T1000 (cell line): ENCODE data around the gene AP2B1.
"Not testable (repeated sequence)": the region's sequence is repeated elsewhere in the genome, so short reads cannot be mapped to it uniquely, and the experiment has no call there.

ENCODE experiments used
- DNase-seq: peaks from one replicate; lab custom pipeline; 2025; ENCODE audit warnings: mixed read lengths; lab: John Stamatoyannopoulos, UW

The AP2B1 gene

DNA sequence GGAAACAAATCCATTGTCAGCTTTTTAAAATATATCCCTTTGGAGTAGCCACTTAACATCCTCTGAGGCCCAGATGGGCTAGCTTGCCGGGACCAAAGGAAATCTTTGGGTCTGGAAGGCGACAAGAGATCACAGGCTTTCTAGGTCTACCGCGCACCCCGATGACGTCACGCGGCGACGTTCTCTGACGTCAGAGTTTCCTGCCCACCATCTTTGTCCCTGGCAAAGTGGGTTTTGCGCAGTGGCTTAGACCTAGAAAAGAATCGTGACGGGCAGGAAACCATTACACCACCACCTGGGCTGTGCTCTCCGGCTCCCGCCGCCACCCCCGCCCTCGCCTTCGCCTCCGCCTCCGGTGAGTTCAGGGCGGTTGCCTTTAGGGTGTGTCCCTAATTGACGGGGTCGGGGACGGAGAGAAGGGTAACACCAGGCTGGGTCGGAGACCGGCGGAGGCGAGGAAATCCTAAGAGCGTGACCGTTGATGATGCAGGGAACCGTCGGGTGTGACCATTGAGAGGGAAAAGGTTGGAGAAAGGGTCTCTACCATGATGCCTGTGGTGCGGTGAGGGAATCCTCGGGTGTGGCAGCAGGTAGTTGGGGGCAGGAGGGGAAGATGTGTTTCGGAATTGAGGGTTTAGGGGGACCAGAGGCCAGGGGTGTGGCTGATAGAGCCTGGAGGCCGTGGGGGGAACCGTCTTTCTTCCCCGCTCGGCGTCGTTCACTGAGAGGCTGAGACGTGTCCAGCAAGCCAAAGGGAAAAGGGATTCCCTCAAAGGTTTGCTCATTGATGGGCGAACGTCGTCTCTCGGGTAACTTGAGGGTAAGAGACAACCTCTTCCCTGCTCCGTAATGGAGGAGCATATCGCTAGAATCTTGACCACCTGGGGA is at the start of gene AP2B1:
AP2B1 (plus strand) TSS at position 249 of the 888 bp plus-strand sequence. CDS start 6,709 bp downstream, outside the sequence.
- peak; percentile 90 for DNase-seq

DNA sequence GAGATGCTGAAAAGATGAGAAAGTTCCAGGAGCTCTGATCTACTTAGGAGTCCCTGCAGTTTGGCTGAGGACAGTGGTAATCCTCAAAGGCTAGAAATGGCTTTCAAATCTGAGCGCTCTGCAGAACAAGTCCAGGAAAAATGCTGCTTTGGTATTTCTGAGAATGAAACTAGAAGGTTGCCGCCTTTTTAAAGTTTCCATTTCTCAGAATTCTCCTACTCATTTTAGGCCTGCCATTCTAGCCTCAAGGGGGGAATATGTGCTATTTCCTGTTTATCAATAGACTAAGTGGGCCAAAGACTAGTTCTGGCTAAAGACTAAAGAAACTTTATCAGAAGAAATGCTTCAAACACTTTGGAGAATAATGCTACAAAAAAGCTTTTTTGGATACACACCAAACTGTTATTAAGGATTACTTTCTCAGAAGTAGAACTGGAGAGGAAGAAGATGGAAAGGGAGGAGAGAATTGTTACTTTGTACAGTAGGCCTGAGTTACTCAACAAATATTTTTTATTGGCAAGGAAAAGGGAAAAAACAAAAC is 49.5 kb upstream of the AP2B1 start, which contains the start of gene SLFN12L:
SLFN12L (minus strand) TSS at position 78 of the 541 bp plus-strand sequence. CDS start 15,314 bp downstream, outside the sequence.
- no peak for DNase-seq

DNA sequence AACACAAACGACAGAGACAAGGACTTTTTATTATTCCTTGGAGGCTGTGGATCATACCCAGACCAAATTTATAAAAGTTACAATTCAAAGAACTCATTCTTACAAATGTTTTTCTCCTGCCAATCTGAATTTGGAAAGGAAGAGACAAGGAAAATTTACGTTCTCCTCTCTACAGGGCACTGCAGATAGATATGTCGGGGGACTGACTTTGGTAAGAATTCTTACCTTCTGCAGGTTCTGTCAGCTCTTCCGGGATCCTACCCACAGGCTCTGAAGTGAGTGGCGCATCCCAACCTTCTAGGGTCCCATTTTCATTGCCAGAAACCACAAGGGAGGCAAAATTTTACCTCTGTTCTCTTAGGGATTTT is 47.5 kb upstream of the AP2B1 start:
- DNase-seq = no peak

DNA sequence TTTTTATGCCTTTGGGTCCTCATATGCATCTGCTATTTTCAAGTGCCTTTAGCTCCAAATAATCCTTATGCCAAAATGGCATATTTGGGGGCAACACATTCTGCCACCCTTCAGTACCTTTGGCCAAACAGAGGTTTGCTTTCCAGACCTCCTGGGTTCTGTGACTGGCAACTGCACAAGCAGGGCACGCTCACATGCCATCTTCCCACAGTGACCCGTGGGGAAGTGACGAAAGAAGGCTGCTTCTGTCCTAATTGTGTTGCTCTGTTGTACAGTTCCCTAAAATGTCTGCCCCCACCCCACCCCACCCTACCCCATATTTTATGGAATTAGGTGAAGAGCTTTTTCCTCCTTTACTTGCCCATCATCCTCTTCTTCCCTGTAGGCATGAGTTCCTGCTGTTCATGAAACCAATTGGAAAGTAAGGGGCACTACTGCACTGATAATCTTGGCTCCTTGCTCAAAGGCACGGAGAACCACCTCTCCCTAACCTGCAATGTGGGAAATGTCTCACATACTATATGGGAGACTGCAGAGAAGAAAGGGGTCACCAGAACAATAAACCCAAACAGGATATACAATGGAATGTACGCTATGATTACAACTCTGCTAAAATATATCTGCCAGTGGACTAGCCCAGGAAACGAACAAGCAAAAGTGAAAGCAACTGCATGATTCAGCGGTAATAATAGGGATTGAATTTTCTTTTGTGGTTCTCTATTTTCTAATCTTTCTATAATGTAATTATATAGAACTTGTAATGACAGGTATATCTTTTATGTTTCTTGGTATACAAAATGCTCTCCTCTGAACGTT is 46.3 kb upstream of the AP2B1 start:
- DNase-seq = no peak

DNA sequence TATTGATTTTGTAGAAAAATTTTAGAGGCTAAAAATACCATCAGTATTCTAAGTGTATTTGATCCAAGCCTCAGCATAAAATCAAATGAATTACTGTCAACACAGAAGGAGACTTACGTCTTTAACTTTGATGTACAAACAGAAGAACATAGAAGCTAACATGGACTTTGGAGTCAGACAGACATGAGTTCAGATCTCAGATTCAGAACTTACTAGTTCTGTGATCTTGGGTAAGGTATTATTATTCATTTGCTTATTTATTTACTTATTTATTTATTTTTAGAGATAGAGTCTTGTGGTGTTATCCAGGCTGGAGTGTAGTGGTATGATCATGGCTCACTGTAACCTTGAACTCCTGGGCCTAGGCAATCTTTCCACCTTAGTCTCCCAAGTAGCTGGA is 45.7 kb upstream of the AP2B1 start:
- DNase-seq = no peak

DNA sequence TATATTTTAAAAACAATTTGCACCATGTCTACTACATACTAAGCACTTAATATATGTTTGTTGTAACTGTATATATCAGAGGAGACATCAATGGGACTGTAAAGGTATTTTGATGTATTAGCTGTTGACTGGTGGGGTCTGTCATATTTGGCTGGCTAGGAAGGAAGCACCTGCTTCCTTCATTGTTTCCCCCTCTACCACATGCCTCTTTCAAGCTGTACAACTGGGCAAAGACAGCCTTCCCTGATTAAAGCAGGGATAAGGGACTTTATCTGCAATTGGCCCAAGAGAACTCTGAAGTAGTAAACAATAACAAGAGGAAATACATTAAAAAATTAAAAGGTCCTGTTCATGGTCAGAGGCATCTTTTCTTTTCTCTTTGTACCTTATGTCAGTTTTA is 44.1 kb upstream of the AP2B1 start:
- no peak for DNase-seq

DNA sequence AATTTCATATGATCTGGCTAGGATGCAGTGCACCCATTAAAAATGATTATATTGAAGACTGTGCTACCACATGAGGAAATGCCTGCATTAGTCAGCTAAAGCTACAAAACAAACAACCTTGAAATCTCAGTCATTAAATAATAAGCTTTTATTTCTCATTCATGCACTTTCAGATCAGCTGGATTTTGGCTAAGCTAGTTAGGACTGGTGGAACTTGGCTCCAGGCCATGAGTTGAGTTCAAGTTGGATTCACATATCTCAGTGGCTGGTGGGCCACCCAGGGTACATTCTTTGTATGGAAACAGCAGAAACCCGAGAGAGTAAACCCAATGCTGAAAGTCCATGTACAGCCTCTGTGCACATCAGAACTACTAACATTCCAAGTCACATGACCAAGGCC is 43.3 kb upstream of the AP2B1 start:
- DNase-seq = no peak

DNA sequence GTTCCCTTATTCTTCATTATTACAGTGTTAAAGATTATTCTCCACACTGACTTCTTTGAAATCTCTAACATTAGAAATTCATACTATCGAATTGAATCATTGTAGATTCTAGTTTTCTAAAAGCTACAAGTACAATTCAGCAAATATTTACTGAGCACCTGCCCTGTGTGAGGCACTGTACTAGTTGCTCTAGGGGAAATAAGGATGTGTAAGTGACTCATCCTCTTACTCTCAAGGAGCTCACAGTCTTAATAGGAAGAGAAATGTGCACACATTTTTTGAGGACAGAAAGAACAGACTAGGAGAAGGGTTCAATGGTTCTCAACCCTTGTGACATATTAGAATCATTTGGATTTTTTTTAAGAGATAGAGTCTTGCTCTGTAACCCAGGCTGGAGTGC is 42.0 kb upstream of the AP2B1 start:
- DNase-seq = no peak

DNA sequence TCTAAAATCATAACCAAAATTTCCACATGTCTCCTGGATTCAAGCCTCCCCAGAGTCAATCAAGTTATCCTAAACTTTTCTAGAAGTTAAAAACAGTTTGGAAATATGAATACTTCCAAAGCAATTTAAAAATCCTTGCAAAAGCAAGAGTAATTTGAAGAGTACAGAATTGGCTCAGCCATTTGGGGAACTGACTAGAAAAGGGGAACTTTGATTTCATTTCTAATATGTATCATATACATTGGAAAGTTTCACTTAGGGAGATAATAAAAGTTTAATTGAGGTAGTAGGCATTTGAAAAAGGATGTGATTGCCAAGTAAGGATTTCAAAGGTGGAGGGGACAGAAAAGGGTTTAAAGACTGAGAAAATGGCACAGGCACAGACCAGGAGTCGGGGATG is 40.6 kb upstream of the AP2B1 start:
- no peak for DNase-seq

DNA sequence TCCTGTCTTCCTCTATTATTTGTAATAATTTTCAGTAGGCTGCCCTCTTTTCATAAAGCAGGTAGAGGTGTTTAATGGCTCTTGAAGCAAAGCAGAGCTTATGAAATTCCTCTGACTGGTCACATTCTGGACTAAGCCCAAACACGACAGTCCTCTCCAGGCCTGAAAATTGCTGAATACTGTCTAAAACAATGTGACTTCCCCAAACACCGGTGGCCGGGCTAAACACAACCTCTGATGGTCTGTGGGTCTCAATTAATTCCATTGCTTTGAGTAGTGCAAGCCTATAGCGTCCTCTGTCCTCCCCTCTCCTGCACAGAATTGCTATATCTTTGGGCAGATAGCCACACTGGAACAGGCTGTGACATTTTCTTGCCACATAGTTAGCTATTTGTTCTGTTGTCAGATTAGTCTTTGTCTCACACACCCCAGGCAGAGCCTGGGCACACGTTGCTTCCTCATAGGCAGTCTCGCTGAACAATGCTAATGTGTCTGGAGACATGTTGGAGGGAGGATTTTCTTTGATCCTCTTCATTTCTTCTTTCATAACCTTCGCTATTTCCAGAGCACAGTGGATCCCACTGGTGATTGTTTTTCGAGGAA is 38.8 kb upstream of the AP2B1 start:
- no peak for DNase-seq

DNA sequence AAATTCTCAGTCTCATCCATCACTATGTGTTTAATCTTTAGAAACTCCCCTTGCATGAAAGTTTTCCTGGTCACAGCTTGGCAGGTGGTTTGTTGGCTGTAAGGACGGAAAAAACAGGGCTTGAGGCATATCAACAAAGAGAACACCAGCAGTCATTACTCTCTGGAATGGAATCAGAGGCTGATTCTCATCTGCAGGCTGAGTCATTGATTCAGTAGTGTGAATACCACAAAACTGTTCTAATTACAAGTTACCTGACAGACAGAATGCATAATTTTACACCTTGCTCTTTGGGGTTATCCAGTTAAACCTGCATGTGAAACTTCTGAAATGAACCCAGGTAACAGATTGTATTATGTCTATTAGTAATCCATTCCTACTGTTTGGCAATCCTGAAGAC is 38.1 kb upstream of the AP2B1 start:
- DNase-seq = no peak

DNA sequence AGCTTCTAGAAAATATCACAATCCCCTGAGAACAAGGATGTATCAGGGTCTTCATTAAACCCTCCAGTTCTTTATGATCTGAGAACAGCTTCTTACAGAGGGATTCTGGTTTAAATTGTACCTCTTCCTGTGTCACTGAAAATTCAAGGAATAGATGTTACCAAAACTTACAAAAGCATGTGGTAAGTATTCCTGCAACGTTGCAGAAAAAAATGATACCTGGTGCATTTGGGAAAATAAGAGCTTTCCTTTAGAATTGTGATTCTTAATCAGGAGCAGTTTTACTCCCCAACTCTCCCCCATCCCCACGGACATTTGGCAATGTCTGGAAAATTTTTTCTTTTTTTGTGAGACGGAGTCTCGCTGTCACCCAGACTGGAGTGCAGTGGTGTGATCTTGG is 33.8 kb upstream of the AP2B1 start:
- no peak for DNase-seq

DNA sequence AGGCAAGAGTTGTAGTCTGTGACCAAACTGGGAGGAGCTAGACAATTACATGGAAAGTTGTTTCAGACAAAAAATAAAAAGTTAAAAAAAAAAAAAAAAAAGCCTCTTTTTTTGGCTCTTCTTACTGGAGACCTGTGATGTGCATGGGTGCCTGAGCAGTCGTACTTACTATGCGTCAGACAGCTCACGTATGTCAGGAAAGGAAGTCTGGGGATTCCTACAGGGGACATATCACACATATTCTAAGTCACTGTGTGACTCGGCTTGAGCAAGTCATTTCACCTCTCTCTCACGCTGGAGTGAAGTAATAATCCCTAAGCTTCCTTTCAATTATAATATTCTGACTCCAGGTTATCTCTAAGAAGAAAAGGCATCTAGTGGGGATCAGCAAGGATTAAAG is 32.5 kb upstream of the AP2B1 start:
- no peak for DNase-seq

DNA sequence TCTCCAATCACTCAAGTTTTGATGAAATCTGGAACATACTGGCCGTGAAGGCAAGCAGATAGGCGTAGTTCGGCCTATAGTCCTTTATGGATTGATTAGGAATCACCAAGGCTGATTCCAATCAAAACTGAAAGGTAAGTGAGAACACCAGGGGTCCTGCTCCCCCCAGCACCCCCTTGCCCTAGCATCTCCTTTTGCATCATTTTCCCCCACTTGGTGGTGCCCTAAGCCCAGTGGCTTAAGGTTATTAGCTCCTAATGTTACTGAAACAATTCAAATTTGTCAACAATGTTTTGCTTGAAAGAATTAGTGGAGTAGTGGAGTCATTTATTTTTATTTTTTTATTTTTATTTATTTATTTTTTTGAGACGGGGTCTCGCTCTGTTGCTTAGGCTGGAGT is 31.4 kb upstream of the AP2B1 start:
- DNase-seq = no peak

DNA sequence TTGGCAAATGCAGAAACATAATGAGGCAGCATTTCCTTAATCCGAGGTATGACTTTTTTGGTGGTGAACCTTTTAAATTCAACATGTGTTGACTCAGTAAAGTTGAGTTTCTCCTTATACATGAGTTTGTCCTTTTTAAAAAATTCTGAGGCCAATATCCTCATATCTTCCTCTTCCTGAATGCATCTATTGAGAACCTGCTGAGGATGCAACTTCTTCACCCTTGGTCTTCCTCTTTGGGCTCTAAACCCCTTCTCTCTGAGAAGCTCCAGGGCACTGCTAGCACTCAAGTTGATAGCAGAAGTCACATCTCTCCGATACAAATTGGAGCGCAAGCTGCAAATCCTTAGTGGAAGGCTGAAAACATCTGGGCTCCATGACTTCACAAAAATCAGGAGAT is 29.8 kb upstream of the AP2B1 start:
- no peak for DNase-seq

DNA sequence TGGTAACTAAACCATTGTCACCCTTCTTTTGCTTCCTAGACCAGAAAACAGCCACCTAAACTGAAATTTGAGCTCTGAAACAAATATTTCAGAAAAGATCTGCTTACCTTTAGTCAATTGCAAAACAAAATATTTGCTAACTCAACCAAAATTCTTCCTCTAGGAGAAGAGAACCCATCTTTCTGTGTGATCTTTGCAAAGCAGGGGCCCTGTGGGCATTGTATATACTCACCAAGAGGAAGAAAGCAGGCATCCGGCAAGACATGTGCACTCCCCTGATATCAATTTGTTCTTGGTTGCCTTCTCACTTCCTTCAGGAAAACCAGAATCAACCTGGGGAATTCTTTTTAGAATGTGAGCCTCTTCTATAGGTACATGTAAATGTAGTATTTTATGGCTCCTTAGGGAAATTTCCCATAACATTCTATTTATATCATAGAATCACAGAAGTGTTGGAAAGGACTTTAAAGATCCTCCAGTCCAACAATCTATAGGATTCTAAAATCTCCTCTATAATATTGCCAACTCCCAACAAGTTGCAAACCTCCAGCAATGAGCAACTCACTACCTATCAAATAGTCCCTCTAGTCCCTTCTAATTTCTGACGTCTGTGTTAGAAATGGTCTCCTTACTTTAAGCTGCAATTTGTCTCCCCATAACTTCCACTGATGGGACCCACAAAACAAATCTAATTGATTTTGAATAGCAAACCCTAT is 27.5 kb upstream of the AP2B1 start:
- no peak for DNase-seq

DNA sequence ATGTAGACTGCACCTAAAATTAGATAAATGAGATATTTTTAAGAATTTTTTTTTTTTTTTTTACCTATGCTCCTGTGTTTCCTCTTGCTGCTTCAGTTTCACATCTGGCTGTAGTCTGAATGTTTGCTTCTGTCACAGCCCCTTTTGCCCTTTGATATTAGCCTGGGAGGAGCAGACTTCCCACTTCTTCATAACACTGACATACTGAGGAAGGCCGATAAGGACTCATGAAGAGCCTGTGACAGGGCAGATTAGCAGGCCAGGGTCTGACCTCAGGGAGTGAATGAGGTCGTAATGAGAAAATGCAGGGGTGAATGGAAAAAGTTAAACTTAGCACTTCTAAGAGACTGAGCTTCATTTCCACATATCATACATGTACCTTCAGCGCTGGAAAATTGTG is 26.4 kb upstream of the AP2B1 start, which contains the start of gene SLFN14:
SLFN14 (minus strand) TSS at position 117 of the 400 bp plus-strand sequence. CDS start 2,757 bp downstream, outside the sequence.
- no peak for DNase-seq

DNA sequence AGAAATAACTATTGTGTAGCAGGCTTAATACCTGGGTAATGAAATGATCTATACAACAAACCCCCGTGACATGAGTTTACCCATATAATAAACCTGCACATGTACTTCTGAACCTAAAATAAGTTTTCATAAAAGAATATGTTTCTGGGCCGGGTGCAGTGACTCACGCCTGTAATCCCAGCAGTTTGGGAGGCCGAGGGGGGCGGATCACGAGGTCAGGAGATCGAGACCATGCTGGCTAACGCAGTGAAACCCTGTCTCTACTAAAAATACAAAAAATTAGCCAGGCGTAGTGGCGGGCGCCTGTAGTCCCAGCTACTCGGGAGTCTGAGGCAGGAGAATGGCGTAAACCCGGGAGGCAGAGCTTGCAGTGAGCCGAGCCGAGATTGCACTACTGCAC is 23.9 kb upstream of the AP2B1 start:
- not testable (repeated sequence) for DNase-seq

DNA sequence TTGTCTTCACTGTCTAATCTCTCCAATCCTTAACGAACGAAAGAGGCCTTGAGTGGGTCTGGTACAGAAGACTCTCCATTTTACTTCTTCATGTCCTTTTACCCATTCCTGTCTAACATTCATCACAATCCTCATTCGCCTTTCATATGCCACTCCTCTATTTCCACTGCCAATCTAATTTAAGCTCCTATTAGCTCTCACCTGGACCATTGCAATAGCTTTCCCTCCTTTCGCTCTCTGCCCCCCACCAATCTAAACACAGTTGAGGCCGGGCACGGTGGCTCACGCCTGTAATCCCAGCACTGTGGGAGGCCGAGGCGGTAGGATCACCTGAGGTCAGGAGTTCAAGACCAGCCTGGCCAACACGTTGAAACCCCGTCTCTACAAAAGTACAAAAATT is 20.2 kb upstream of the AP2B1 start:
- no peak for DNase-seq

DNA sequence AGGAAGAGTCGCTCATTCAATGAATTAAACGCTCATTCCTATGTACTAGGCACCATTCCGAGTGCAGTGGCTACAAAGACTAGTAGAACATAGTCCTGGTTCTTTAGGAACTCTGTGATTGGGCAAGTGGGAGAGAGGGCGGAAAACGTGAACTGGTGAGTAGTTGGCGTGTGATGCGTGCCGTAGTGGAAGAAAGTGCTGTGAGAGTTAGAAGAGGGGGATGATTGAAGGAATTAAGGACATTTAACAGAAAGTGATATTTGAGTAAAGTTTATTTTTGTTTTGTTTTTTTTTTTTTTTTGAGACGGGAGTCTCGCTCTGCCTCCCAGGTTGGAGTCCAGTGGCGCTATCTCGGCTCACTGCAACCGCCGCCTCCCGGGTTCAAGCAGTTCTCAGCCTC is 18.6 kb upstream of the AP2B1 start:
- no peak for DNase-seq

DNA sequence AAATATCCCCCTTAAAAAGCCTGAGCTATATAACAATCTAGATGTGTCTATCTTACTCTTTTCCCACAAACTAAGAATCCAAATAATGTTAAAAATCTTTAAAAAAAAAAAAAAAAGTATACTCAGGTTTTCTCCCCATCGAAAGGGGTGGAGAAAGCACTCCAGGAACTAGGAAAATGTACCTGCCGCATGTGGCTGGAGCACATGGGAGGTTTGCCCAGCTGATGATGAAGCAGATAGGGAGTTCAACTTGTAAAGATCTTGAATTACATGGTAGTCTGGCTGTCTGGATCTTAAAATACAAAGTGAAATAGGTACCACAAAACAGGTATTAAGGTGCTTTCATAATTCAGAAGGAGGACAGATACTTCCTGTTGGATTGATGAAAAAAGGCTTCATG is 17.7 kb upstream of the AP2B1 start:
- no peak for DNase-seq

DNA sequence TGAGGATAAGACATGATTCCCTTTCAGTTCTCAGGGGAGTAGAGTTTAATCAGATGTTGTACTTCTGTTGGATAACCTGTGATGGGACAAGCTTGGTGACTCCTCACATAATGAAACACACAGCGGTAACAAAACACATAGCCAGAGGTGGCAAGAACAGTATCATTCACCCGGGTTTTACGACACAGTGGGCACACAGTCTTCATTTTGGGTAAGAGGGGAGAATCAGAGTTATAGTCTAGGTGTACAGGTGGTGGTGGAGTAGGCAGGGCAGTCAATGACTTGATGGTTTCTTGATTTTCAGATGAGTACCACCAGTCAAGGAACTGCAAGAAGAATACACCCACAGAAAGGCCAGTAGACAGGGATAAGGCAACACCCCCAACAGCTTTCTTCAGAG is 11.4 kb upstream of the AP2B1 start:
- DNase-seq = no peak
